NCI-H2081 treated with DMSO at 0.1 percent for 48 hours (cell line): ENCODE results near the gene GPR152.
"Not testable (repeated sequence)": the region's sequence is repeated elsewhere in the genome, so short reads cannot be mapped to it uniquely, and the experiment has no call there.

Experiments used
- DNase-seq: peaks from one replicate; lab custom pipeline; 2025; lab: John Stamatoyannopoulos, UW

GPR152 gene

GRCh38 chr11:67489203-67489884, 36.8 kb upstream of the GPR152 start:
- no peak for DNase-seq

GRCh38 chr11:67486481-67487195, 34.1 kb upstream of the GPR152 start:
- no peak for DNase-seq

GRCh38 chr11:67485873-67486361, 33.4 kb upstream of the GPR152 start:
- not testable (repeated sequence) for DNase-seq

GRCh38 chr11:67484847-67485311, 32.4 kb upstream of the GPR152 start:
- no peak for DNase-seq

- no peak for DNase-seq
Observed at GRCh38 chr11:67483831-67484665, 31.5 kb upstream of the GPR152 start.

GRCh38 chr11:67482827-67483798, 30.6 kb upstream of the GPR152 start, which contains the start of gene AIP:
Gene AIP (plus strand): TSS chr11:67483026. CDS start chr11:67483159, 133 bp downstream.
- peak; percentile 92 for DNase-seq

GRCh38 chr11:67482275-67482826, 29.8 kb upstream of the GPR152 start:
- no peak for DNase-seq

- DNase-seq = not testable (repeated sequence)
Observed at GRCh38 chr11:67477344-67478050, 25.0 kb upstream of the GPR152 start.

GRCh38 chr11:67476692-67477091, 24.2 kb upstream of the GPR152 start:
- not testable (repeated sequence) for DNase-seq

- DNase-seq = no peak
Observed at GRCh38 chr11:67472882-67473281, 20.4 kb upstream of the GPR152 start.

- DNase-seq = no peak
Observed at GRCh38 chr11:67470337-67471002, 17.9 kb upstream of the GPR152 start.

GRCh38 chr11:67469508-67469811, 16.9 kb upstream of the GPR152 start:
- DNase-seq = no peak

GRCh38 chr11:67468759-67469507, 16.4 kb upstream of the GPR152 start, which contains the start of gene TMEM134:
Gene TMEM134 (minus strand): TSS chr11:67469251. CDS start chr11:67469192, 59 bp downstream.
- DNase-seq = peak; percentile 50

GRCh38 chr11:67468456-67468758, 15.9 kb upstream of the GPR152 start:
- DNase-seq = no peak

- DNase-seq = no peak
Observed at GRCh38 chr11:67468056-67468455, 15.5 kb upstream of the GPR152 start.

- DNase-seq = no peak
Observed at GRCh38 chr11:67466962-67467771, 14.6 kb upstream of the GPR152 start.

GRCh38 chr11:67466367-67466766, 13.8 kb upstream of the GPR152 start:
- DNase-seq = no peak

- DNase-seq = not testable (repeated sequence)
Observed at GRCh38 chr11:67465530-67465929, 13.0 kb upstream of the GPR152 start.
